ENCODE measurements around the gene PAH.

Gene PAH

DNA sequence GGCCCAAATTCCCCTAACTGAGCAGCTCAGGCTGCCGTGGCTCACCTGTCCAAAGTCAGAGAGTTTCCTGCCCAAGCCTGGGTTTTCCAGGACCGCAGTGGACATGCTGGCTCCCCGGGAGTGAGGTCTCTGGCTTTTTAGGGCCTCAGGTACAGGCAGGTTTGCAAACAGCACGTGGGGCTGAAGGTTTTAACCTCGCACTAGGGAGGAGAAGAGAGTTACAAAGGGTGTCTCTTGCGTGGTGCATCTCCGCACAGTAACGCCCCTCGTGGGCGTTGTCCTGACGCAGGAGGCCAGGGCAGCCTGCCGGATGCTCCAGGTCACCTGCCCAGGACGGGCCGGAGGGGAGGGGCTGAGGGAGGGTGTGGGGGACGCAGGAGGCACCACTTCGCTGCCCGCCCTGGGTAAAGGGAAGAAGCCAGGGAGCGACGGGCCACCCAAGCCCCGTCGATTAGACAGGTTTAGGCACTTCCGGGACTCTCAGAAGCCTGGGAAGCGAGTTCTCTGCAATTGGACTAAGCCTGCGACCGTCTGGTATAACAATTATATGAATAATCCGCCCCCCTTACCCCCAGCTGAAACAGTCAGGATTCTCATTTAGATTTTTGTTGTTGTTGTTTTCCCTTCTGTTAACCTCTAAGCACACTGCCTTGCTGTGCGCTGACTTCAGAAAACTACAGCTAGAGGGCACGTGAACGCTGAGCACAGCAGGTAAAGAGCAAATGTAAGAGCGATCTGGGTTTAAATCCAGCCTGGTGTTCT, at the start of gene PAH:
Gene PAH (minus strand): TSS at position 219 of the 762 bp plus-strand sequence. CDS start 114 bp downstream, at position 105.
- DNase-seq: no peak

DNA sequence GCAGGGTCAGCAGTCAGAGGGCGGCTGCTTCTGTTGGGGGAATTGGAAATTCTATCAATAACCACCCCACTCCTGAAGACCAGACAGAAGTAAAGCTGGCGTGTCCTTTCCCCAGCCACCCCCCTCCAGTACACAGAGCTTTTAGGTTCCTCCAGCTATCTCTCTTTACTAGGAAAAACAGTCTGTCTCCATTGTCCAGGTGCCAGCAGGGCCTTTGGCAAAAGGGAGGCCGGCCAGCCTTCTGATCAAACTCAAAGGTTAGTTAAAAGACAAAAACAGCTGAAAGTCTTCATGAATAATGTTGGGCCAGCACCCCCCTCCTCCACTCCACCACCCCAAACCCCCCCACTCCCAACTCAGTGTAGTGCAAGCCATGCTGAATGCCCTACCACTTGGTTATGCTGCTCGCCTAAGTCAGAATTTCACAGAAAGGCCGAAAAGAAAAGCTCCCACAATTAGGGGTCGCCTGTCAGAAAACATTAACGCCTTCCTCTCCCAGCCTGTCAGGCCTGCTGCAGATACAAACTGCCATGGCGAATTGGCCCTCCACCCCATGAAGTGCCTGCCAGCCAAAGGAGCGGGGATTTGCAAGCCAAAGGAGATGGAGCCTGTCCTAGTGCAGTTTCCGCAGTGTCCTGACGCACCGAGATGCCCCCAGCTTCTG, 49.3 kb upstream of the PAH start:
- no peak for DNase-seq

DNA sequence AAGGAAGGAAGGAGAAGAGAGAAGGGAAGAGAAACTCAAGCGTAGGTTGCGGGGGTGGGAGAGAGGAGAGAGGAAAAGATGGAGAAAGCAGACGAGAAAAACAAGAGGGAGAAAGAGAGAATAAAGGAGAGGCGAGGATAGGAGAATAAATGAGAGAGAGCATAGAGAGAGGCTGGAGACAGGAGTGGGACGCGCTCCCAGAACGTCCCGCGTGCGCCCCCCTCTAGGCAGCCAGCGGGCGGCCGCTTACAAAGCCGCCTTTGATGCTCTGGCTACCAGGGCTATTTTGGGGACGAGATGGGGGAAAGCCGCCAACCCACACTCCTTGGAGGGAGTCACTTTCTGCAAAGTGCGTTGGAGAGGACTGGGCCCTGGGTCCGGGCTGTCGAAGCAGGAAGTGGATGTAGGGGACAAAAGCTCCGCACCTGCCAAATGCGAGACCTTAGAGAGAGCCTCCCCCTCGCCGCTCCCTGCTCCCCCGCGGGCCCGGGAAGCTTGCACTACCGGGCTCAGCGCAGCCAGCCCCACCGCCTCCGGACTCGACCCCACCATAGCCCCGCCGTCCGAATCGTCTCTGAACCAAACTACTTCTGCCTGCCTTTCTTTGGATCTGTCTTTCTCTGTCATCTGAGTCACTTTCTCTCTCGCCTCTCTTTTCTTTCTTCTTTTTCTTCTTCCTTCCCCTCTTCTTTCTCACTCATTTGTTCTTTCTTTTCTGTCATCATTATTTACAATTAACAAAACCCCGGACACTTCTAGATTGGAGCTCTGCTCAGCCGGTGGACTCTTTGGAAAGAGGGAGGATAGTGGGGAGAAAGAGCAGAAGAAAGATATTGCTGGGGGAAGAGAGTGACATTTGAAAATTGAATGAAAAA, 48.5 kb upstream of the PAH start:
- DNase-seq: peak; percentile 43

DNA sequence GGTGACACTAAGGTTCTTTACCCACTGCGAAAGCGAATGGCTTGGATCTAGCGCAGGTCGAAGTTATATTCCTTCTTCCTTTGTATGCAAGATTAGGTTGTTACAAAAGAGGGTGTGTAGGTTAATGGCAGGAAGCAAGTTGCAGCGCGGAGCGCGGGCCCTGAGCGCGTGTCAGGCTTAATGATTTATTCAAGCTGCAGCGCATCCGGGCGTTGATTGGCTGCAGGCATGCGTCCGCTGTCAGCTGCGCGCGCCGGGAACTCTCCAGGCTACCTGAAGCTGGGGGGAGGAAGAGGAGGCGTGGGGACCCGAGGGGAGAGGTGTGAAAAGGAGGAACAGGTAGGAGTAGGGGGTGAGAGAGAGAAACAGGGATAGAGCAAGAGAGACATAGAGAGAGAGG, 47.8 kb upstream of the PAH start:
- peak; percentile 88 for DNase-seq

DNA sequence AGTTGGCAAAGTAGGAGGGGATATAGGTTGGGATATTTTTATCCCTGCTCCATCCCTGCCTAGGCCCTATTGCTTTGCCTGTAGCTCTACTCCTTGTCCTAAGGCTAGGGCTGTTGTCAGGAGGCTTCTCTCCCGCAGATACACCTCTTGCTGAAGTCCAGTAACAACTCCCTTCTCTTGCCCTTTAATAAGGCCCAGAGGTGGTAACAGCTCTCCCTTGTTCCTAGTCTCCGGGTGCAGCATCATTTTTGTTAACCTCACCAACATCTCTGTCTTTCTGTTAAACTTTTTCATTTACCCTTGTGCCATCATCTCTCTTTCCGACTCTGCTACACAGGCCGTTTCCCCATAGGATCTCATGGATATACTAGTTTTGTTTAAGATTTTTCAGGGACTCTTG, 46.8 kb upstream of the PAH start:
- no peak for DNase-seq

DNA sequence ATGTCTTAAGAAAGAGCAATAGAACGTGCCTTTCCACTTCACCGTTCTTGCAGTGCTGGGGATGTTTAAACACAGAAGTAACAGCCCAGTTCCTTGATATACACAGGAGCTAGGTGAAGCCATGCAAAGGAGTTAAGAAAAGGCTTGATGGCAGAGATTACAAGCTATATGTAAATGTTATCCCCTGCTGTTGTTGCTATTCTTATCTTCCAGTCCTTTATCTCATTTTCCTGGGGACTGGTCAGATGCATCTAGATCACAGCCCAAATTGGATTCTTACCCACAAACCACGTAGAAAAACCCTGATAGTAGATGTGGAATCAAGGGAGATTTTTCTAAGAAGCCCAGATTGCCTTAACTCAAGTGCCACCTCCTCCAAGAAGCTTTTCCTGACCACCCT, 45.9 kb upstream of the PAH start:
- no peak for DNase-seq

DNA sequence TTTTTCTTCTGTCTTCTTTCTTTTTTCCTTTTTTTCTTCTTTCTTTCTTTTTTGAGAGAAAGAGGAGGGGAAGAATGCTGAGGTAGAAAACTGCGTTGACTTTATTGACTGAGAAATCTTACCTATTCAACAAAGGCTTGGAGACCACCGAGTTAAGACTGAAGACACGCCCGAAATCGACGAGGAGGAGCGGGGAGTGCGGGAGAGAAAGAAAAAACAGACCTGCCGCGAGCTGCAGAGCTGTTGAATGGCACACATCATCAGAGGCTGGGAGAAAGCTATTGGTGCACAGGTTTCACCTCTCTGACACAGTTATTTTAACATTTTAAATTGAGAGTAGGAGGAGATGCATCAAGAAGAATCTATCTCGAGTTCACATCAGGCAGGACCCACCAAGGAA, 45.5 kb upstream of the PAH start:
- no peak for DNase-seq

DNA sequence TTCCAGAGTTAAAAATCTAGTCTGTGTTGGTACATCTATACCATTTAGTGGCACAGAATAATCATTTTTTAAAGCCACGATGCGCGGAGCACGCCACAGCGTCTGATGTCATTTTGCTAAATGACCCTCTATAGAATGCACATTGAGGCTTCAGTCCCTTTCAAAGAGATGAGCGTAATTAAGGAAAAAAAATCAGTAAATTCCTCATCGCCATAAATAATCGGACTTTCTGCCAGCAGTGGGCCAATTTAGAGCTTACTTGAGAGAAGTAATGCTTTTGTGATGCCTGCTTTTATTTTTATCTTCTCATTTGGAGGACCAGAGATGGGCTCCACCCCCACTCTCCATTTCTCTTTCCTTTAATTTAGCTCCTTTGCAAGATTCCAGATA, 44.4 kb upstream of the PAH start:
- DNase-seq: peak; percentile 73

DNA sequence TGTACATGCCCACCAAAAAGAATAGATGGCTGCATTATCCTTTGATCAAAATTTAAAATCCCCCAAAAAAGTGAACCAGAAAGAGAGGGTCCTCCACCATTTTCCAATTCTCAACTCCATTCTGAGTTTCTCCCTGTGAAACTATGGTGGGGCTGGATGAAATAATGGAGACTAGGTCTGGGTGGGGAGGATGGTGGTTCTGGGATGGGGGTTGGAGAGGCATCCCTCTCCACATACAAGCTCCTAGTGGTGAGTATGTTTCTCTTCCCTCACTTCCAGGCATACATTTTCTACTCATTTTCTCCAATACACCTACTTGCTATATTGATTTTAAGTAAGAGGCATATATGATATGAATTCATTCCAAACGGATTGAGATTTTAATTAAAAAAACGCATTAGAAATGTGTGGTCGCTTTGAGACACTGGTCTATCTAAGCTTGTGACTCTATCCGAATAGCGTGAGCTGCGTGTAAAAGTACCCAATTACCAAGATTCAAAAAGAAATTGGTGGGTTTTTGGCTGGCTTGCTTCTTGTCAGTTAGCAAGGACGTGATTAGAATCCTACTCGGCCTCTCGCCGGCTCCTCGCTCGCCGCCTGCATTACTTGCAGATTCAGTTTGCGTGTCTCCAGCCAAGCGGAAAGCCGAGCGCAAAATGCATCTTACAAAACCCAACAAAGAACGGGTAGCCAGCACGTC, 43.9 kb upstream of the PAH start:
- peak; percentile 73 for DNase-seq

DNA sequence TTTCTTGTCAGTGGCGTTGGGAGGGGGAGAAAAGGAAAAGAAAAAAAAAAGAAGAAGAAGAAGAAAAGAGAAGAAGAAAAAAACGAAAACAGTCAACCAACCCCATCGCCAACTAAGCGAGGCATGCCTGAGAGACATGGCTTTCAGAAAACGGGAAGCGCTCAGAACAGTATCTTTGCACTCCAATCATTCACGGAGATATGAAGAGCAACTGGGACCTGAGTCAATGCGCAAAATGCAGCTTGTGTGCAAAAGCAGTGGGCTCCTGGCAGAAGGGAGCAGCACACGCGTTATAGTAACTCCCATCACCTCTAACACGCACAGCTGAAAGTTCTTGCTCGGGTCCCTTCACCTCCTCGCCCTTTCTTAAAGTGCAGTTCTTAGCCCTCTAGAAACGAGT, 42.3 kb upstream of the PAH start:
- no peak for DNase-seq

DNA sequence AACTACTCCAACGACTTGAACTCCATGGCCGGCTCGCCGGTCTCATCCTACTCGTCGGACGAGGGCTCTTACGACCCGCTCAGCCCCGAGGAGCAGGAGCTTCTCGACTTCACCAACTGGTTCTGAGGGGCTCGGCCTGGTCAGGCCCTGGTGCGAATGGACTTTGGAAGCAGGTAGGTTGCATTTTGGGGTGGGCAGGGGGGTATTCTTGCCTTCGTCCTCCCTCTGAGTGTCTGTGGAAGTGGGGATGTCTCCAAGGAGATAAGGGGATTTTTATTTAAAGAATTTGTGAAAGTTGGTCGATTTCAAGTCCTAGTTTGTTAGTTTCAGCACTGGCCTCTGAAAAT, 41.8 kb upstream of the PAH start:
- DNase-seq: no peak

DNA sequence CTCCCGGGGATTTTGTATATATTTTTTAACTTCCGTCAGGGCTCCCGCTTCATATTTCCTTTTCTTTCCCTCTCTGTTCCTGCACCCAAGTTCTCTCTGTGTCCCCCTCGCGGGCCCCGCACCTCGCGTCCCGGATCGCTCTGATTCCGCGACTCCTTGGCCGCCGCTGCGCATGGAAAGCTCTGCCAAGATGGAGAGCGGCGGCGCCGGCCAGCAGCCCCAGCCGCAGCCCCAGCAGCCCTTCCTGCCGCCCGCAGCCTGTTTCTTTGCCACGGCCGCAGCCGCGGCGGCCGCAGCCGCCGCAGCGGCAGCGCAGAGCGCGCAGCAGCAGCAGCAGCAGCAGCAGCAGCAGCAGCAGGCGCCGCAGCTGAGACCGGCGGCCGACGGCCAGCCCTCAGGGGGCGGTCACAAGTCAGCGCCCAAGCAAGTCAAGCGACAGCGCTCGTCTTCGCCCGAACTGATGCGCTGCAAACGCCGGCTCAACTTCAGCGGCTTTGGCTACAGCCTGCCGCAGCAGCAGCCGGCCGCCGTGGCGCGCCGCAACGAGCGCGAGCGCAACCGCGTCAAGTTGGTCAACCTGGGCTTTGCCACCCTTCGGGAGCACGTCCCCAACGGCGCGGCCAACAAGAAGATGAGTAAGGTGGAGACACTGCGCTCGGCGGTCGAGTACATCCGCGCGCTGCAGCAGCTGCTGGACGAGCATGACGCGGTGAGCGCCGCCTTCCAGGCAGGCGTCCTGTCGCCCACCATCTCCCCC, 41.2 kb upstream of the PAH start:
- no peak for DNase-seq

DNA sequence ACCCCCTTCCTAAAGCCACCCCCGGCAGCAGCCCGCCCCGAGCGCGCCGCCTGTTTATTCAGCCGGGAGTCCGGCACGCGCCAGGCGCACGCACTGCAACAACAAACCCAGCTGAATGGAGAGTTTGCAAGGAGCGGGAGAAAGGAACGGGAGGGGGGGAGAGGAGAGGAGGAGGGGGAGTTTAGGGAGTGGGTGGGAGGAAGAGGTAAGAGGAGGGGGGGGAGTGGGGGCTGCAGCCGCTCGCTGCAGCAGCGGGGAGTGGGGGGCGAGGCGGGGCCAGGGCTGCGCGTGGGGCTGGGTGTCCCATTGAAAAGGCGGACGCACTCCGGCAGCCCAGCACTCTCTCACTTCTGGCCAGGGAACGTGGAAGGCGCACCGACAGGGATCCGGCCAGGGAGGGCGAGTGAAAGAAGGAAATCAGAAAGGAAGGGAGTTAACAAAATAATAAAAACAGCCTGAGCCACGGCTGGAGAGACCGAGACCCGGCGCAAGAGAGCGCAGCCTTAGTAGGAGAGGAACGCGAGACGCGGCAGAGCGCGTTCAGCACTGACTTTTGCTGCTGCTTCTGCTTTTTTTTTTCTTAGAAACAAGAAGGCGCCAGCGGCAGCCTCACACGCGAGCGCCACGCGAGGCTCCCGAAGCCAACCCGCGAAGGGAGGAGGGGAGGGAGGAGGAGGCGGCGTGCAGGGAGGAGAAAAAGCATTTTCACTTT, 40.5 kb upstream of the PAH start, which contains the start of gene ASCL1:
Gene ASCL1 (plus strand): TSS at position 336 of the 712 bp plus-strand sequence. CDS start 571 bp downstream, outside the sequence.
- peak; percentile 93 for DNase-seq

DNA sequence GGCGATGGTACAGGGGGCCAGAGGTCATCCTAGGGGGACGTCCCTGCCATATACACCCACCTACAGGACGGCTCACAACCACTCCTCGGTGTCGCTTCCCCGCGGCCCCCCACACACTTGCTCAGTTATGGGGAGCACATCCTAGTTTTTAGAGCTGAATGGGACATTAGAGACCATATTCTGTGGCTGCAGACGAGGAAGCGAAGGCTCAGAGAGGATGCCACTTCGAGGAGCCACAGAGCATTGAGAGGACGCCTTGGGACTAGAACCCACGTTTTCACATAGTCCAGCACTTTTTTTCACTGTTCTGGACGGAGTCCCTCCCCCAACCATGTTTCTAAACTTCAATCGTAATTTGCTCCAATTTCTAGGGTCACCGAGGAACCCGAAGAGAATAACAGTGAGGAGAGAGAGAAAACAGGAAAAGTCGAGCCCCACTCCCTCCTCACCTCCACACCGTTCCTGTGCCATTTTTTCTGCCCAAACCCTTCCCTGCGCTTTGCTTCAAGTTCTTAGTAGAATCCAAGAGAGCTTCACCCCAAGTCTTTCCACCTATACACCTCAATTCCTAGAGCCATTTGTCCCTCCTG, 39.8 kb upstream of the PAH start:
- no peak for DNase-seq

DNA sequence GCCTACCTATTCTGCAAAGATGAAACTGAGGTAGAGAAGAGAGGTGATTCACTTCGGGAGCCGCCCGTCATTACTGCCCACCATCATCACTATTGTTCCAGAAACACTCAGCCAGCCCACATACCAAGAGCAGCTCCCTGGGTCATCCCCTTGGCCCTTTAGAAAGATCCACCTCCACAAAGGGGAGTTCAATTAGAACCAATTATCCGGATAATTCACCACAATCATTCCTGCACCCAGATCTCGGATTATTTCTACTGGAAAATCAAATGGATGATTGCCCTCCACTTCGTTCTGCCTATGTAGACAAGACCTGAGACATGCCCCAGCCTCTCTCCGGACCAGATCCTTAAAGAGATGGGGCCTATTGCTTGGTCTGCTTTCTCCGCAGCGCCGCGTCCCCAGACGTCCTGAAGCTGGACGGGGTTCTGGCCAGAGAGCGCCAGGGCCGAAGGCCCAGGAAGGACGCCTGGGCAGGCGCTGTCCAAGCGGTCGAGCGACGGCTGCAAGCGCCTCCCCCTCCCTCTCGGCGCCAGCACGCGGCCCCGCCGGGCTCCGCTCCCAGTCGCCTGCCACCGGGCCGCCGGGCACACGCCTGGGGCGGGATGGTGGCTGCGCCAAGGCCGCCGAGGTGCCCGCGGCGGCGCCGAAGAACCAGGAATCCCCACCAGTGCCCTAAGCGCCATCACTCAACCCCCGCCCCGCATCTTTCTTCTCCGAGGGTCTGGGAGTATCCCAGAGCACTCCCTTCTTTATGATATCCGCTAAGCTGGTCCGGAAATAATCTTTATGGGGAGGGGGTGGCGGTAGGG, 39.1 kb upstream of the PAH start:
- DNase-seq: no peak

DNA sequence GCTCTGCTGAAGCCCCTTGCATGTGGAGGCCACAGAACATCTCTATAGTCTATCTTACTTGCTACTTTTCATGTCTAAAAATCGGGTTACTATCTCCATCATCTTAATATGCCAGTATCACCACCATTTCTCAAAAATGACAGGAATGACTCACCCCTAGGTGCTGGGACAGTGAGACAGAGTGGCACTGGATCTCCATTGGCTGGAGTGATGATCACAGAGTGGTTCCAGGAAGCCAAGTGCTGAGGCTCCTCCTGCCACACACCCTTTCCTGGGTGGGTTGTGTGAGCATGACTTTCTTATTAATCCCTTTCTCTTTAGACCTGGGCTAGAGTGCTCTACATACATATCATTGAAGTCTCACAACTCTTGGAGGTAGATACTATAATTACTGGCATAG, 37.1 kb upstream of the PAH start:
- no peak for DNase-seq

DNA sequence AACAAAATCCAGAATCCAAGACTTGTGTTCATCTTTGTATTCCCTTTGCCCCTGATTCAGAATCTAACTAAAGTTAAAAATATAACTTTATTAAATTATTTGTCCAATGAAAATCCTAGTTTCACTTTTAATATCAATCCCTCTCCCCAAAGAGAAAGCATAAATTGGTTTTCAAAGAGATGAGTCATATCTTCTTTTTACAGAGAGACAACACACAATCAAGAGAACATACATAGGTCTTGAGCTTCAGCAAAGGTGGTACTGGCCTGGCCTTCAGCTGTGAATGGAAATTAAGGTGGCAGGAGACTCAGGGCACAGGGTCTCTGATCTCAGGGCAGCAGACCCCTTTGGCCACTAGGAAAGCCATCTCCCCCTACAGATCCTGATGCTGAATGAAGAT, 36.2 kb upstream of the PAH start:
- no peak for DNase-seq

DNA sequence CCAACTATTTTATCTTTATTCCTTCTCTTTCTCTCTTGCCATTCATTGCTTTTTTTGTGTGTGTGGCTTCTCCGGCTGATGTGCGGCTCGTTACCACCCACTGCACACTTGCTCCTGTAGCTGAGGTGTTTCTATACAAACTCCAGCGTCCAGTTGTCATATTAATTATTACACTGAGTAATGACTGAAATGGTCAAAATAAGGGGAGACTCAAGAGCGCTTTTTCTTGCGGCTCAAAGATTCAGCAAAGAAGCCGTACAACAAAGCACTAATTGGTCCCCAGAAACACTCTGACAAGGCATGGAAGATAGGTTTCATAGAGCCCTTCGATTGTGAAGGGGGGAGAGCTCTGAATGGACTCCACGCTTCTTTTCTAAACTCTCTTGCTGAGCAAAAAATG, 34.8 kb upstream of the PAH start:
- DNase-seq: no peak

DNA sequence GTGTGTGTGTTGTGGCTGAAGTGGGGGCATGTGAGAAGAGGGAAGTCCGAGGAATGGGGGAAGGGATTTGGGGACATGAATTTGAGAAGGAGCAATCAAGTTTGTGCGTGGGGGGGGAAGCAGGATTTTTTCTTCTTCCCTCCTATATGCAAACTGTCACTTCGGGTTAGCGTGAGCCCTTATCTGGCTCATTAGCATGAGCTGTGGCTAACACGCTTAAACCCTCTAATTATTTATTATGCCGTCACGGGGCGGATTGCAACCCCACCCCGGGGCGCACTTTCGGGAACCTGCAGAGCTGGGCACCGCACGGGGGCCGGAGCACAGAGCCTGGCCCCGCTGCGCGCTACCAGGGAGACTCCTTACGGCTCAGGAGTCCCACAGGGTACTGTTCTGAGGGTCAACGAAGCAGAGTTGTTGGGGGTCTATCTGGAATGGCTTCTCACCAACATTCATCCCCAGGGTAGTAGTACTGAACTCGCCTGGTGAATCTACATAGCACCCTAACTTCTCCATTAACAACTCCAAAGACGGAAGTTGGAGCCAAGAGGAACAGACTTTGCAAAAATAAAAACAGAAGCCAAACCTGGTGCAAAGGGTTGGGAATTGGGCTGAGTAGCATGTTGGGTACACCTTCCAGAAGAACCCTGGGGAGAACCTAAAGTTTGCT, 34.0 kb upstream of the PAH start:
- peak; percentile 29 for DNase-seq

Measured in NCI-H1436 (cell line).